ENCODE results near the gene TMTC2. TPM values are rescaled to one million over a fixed set of nuclear protein-coding genes. Genes with fewer than 3 reads are reported as not detected.

Gene TMTC2
- total and polyA plus RNA-seq, 10 of the 15 experiments (the other 5 are each of a cell fraction or from before 2014, with no cell fraction given): 0.14 to 9.7 (median 1.2) TPM

GRCh38 chr12:82954572-82954971, 267.9 kb downstream of the TMTC2 start:
- 92% methylated on average over 2 of the region's 2 CpGs for WGBS (ENCODE audit: insufficient coverage, insufficient replicate concordance, low lambda C conversion rate, missing lambda C conversion rate)
- BruUV-seq (replicated peaks): no TSS peak
- CTCF ChIA-PET: interaction anchor here (0.6 kb wide), 1 partner anchor 1327 kb away, joined by 3 read pairs; no protein-coding TSS in a partner anchor
- H3K79me2 ChIP-seq (ENCODE audit: control insufficient read depth, insufficient read depth, low read length): no peaks in the 10 kb centered on the region
- H3K36me3 ChIP-seq (ENCODE audit: control insufficient read depth in 2 of 2, insufficient read depth in 2 of 2, low read length in 1 of 2): no peaks in the 10 kb centered on the region
- no peak overlapping the region for H3K4me2 ChIP-seq (ENCODE audit: control insufficient read depth, insufficient read depth)
- H3K27ac ChIP-seq (ENCODE audit: control insufficient read depth, insufficient read depth): no peak overlapping the region
- SMC1A ChIA-PET (ENCODE audit: uncharacterized antibody, unreplicated experiment): interaction anchor here (0.6 kb wide), 1 partner anchor 28 kb away, joined by 3 read pairs; no protein-coding TSS in a partner anchor
- TF ChIP-seq LARP7 (IDR thresholded peaks at IDR 0.05) (no peak), YBX1 (IDR thresholded peaks at IDR 0.05) (no peak), MLLT1 (IDR thresholded peaks at IDR 0.05) (no peak), NFXL1 (IDR thresholded peaks at IDR 0.05; ENCODE audit: borderline replicate concordance) (no peak), E2F4 (IDR thresholded peaks at IDR 0.05; ENCODE audit: low read depth, low read length) (no peak), POLR2A (IDR thresholded peaks at IDR 0.05; ENCODE audit: low read depth, low read length) (no peak), EGR1 (IDR thresholded peaks at IDR 0.05; ENCODE audit: borderline replicate concordance in 1 of 2, low read depth in 2 of 2, low read length in 2 of 2) (no peak), KDM1A (IDR thresholded peaks at IDR 0.05; ENCODE audit: borderline replicate concordance) (no peak)
- no peaks in the 10 kb centered on the region for H3K4me1 ChIP-seq (ENCODE audit: control insufficient read depth, insufficient read depth, low read length)
- RAD21 ChIA-PET (ENCODE audit: unreplicated experiment): no interaction called here
- H4K20me1 ChIP-seq (ENCODE audit: control insufficient read depth, insufficient read depth): no peaks in the 10 kb centered on the region
- no peak for DNase-seq (ENCODE audit: low read depth, low spot score)
- no peak overlapping the region for H3K4me3 ChIP-seq
- intact Hi-C loops (cut with micrococcal nuclease; ENCODE audit: unreplicated experiment) (no loop called here), in situ Hi-C loops (cut with MboI) (no loop called here)
- POLR2A ChIA-PET: no interaction called here
- no peak overlapping the region for H2AFZ ChIP-seq (ENCODE audit: control insufficient read depth, low read depth, low read length)
- H3K9me3 ChIP-seq (replicated peaks; ENCODE audit: control insufficient read depth, insufficient read depth, low read length): no peaks in the 10 kb centered on the region
- no peak overlapping the region for H3K9ac ChIP-seq (ENCODE audit: control insufficient read depth, insufficient read depth, low read length)
- no peaks in the 10 kb centered on the region for H3K27me3 ChIP-seq (replicated peaks in 1 of 2; ENCODE audit: control insufficient read depth in 2 of 2, insufficient read depth in 2 of 2, low read length in 1 of 2)
- ATAC-seq: no peak
- FAIRE-seq: no peak

Measured in GM12878 (cell line).